Suppressor macrophage treated with lipopolysaccharide for 4 hours (primary cell): Measurements from ENCODE around the gene PRRT1B.

ENCODE experiments used
- DNase-seq: peaks from one replicate; pipeline ENCODE4 v3.0.0-alpha.2; 2020

The PRRT1B gene

GRCh38 chr9:131545003-131545785 is at the start of gene PRRT1B:
Gene PRRT1B (plus strand): TSS chr9:131545523. CDS start chr9:131545616, 93 bp downstream.
- DNase-seq: no peak

DNA sequence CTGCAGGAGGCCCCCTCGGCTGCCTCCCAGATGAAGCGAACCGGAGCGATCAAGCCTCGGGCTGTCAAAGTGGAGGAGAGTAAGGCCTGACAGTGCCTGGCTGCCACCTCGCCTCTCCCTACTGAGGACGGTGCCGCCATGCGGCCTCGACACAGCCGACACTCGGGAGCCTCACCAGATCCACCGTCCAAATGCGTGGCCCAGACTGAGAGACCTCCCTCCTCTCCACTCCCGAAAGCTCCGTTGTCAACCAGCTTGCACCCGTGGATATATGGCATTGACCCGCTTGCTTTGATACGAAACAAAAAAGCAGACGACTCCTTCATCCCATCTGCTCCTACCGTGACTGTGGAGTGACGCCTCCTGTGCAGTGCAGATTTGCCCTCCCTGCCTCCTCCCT is 49.5 kb upstream of the PRRT1B start:
- DNase-seq: no peak

GRCh38 chr9:131496844-131497405 is 48.4 kb upstream of the PRRT1B start:
- DNase-seq: no peak

DNA sequence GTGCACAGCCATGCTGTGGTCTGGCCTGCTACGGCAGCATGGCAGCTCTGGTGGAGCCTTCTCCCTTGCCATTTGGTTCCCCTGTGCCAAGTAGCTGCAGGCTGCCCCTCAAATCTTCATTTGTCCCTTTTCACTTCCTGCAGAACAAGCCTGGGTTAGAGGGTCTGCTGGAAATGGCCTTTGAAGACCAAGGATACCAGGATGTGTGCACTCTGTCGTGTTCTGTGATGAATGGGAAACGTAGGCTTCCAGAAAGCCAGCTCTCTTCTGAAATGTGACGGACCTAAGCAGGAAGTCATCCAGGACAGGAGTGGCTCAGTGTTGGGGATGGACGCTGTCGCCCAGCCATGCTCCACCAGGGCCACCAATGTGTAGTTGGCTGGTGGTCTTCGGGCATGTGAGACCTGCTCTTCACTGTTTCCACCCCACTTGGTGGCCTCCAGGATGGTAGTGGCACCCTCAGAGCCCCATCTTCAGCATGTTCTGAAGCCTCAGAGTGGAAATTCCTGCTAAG is 46.0 kb upstream of the PRRT1B start:
- DNase-seq: no peak

GRCh38 chr9:131500377-131500776 is 44.9 kb upstream of the PRRT1B start:
- no peak for DNase-seq

- no peak for DNase-seq
These were observed 44.3 kb upstream of the PRRT1B start for GRCh38 chr9:131500939-131501541.

GRCh38 chr9:131502781-131503625 is 42.3 kb upstream of the PRRT1B start, which contains the start of gene POMT1:
Gene POMT1 (plus strand): TSS chr9:131502918. CDS start chr9:131504219, 1,301 bp downstream.
- DNase-seq: peak; percentile 92

DNA sequence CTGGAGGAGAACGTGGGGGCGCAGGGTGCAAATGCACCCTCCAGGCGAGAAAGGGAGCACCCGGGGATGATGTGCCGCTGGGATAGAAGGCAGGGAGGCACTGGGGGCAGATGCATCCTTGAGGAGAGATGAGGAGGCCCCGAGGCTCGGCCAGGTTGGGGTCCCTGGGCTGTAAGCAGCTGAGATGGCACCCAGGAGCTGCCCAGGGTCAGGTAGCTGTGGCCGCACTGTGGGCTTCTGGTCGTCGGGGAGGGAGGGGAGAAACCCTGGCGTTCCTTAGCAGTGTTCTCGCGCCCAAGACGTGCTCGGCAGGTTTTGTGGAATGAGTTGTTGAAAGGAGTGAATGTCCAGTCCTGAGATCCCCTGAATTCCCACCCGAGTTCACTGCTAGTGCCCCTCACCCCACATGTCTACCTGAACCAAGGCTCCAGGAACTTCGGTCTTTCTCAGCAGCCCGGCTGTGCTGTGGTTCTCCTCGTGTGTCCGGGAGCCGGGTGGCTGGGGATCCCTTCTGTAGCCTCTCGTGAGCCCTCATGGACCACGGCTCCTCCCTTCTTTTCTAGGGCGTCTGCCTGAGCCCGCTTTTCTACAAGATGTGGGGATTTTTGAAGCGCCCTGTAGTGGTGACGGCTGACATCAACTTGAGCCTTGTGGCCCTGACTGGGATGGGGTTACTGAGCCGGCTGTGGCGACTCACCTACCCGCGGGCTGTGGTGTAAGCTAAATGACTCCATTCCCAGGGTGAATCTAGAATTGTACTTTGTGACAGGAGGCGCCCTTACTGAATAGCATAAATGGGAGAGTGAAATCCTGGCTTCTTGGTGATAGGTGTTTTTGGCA is 41.5 kb upstream of the PRRT1B start:
- DNase-seq: peak; percentile 62

GRCh38 chr9:131505012-131505411 is 40.3 kb upstream of the PRRT1B start:
- no peak for DNase-seq

DNA sequence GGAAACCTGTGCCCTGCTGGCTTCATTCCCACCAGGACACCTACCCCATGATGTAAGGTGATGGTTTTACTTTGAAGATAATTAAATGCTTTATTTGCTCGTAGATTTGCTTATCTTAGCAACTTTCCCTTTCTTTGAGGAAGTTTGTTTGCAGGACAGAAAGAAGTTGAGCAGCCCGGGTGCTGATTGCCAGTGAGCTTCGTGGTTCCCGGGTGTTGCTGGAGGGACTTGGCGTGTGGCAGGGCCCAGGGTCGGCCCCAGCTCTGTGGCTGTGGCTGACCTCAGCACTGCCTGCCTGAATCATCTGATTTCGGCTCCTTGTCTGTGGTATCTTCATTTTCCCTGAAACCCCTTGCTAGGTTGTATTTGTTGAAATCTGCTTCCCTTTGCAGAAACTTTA is 33.9 kb upstream of the PRRT1B start:
- no peak for DNase-seq

DNA sequence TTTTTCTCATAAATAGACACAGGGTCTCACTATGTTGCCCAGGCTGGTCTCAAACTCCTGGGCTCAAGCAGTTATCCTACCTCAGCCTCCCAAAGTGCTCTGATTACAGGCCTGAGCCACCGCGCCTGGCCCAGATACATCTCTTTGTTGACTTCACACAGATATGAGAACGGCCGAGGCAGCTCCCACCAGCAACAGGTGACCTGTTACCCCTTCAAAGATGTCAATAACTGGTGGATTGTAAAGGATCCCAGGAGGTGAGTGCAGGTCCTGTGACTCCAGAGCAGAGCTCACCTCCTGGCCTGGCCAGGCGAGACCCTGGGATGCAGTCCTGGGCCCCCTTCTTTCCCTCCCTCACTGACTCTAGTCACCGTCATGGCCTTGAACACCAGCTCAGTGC is 33.4 kb upstream of the PRRT1B start:
- DNase-seq: no peak

DNA sequence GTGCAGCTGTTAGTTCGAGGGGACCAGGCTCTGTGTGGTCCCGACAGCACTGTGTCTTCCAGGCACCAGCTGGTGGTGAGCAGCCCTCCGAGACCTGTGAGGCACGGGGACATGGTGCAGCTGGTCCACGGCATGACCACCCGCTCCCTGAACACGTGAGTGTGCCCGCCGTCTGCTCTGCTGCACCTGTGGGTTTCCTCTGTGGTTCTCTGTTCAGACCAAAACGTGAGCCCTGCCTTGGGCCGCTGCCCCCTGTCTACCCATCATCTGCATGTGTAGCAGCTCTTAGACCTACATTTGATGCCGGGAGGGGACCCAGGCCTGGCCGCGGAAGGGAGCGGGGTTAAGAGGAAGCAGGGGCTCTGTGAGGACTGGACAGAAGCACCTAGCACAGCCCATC is 32.1 kb upstream of the PRRT1B start:
- no peak for DNase-seq

DNA sequence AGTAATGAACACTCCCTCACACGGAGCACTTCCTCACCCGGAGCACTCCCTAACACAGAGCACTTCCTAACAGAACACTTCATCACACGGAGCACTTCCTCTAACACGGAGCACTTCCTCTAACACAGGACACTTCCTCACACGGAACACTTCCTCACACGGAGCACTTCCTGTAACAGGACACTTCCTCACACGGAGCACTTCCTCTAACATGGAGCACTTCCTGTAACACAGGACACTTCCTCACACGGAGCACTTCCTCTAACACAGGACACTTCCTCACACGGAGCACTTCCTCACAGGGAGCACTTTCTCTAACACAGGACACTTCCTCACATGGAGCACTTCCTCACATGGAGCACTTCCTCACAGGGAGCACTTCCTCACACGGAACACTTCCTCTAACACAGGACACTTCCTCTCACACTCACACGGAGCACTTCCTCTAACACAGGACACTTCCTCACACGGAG is 29.7 kb upstream of the PRRT1B start:
- DNase-seq: peak; percentile 11

- DNase-seq: peak; percentile 11
These were observed 29.2 kb upstream of the PRRT1B start for GRCh38 chr9:131516100-131516499.

- DNase-seq: no peak
These were observed 28.4 kb upstream of the PRRT1B start for GRCh38 chr9:131516930-131517329.

- DNase-seq: no peak
These were observed 27.5 kb upstream of the PRRT1B start for GRCh38 chr9:131517761-131518190.

GRCh38 chr9:131518553-131518952 is 26.8 kb upstream of the PRRT1B start:
- DNase-seq: no peak

DNA sequence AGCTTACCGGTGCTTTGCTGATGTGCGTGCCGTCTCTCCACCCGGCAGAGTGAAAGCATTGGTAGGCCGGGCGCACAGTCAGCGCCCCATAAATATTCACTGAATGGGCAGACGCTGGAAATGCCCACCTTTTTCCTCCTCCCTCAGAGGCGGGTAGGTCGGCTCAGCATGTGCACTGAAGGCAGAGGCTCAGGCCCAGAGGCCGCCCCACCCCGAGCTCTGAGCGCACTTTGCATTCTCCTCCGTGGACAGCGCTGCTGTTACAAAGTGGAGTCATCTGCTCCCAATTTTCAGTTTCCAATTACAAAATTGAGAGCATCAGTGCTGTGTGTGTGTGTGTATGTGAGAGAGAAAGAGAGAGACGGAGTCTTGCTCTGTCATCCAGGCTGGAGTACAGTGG is 24.8 kb upstream of the PRRT1B start:
- no peak for DNase-seq

DNA sequence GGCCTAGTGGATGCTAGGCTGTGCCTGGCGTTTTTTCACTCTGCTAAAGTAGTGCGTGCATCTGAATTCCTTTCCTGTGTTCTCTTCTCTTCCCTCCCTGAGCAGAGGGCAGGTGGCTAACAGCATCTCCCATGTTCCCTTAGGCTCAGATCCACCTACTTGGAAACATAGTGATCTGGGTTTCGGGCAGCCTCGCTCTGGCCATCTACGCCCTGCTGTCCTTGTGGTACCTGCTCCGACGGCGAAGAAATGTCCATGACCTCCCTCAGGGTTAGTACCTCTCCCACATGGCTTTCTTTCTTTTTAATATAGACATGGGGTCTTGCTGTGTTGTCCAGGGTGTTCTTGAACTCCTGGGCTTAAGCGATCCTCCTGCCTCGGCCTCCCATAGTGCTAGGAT is 24.1 kb upstream of the PRRT1B start:
- DNase-seq: no peak

- no peak for DNase-seq
These were observed 23.5 kb upstream of the PRRT1B start for GRCh38 chr9:131521822-131522221.

DNA sequence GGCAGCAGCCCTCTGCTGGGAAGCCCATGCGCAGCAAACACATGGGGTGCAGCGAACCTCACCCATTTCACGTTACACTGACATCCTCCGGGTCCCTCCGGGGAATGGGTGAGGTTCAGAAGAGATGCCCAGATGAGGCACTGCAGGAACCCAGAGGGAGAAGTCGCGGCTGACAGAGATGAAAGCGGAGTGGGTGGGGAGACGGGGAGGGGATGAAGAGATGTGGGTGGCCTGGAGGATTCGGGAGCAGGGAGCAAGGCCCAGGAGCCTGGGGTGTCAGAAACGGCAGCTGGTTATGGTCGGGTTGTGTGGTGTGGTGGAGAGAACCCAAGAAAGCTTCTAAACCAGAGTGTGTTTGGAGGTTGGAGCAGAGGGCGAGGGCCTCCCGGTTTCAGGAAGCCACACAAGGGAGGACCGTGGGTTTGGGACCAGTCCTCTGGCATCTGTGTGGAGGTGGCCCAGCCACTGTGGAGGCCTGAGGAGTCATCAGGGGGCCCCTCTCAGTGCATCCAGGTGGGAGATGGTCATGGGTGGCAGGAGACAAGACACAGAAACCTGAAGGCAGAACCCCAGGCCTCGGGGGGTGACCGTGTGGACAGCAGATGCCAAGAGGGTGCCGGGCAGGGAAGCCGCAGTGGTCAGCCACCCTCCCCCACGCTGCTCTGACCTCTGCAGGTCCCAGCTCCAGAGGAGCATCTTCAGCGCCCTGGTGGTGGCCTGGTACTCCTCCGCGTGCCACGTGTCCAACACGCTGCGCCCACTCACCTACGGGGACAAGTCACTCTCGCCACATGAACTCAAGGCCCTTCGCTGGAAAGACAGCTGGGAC is 22.9 kb upstream of the PRRT1B start:
- no peak for DNase-seq
